ENCODE measurements around the gene SLC9A5.
A peak's percentile ranks its signal among the peaks of the same experiment; 100 is the strongest.

The SLC9A5 gene

GRCh38 chr16:67258161-67258835, 9.5 kb downstream of the SLC9A5 start:
- DNase-seq (ENCODE audit: low read depth): no peak

GRCh38 chr16:67259705-67260104, 10.9 kb downstream of the SLC9A5 start:
- no peak for DNase-seq (ENCODE audit: low read depth)

DNA sequence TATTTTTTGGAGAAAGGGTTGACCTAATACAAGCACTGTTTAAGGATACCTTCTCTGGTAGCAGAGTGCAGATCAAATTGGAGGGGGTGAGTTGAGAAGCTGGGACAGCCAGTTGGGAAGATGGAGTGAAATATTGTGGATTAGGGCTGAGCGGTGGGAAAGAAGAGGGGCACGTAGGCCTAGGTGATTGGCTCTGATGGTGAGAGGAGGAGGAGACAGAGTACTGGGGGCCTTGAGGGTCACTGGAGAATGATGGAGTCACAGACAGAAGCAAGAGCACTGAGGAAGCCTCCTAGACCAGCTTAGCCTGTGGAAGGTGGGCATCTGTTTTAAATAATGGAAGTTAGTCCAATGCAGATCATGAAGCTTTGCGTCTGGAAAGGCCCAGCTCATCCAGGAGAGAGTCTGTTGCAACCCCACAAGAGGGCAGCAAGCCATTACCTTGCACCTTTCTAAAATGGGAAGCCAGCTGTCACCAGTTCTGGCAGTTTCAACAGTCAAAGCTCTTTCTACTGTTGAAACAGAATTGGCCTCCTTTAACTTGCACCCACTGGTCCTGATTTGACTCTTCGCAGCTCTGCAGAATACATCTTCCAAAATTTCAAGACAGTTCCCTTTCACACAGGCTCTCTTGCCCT, 11.8 kb downstream of the SLC9A5 start:
- no peak for DNase-seq (ENCODE audit: low read depth)

DNA sequence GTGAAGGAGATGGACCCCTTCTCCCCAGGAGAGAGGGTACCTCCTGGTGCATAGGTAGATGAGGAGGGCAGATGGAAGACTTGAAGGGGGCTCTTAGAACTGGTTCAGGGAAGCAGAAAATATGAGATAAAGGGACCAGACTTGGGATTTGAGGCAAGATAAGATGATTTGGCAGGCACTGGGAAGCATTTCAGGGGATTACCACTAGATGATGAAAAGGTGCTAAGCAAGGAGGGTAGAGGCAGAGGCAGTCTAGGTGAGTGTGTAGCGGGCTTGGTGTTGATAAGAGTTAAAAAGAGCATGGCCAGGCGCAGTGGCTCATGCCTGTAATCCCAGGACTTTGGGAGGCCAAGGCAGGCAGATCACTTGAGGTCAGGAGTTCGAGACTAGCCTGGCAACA, 14.4 kb downstream of the SLC9A5 start:
- no peak for DNase-seq (ENCODE audit: low read depth)

DNA sequence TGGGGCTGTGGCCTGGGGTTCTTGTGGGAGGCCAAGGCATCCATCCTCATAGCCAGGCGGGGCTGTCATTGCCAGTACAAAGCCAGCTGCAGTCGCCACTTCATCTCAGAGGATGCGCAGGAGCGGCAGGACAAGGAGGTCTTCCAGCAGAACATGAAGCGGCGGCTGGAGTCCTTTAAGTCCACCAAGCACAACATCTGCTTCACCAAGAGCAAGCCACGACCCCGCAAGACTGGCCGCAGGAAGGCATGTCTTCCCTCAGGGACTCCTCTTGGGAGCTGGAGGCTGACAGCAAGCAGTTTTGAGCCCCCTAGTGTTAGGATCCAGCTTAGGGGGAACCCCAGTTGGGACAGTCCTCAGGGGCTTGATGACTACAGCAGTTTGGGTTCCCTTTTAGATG, 15.5 kb downstream of the SLC9A5 start:
- no peak for DNase-seq (ENCODE audit: low read depth)

- DNase-seq (ENCODE audit: low read depth): no peak
These were observed 16.1 kb downstream of the SLC9A5 start for GRCh38 chr16:67264866-67265265.

GRCh38 chr16:67265834-67266233, 17.1 kb downstream of the SLC9A5 start:
- DNase-seq (ENCODE audit: low read depth): no peak

DNA sequence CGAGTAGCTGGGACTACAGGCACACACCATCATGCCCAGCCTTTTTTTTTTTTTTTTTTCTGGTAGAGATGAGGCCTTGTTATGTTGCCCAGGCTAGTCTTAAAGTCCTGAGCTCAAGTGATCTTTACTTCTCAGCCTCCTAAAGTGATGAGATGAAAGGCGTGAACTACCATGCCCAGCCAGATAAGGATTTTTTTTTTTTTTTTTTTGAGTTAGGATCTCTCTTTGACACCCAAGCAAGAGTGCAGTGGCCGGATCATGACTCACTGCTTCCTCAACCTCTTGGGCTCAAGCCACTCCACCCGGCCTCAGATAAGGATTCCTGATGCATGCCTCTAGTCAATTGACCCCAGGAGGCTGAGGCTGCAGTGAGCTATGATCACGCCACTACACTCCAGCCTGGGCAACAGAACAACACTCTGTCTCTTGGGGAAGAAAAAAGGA, 19.4 kb downstream of the SLC9A5 start:
- no peak for DNase-seq (ENCODE audit: low read depth)

DNA sequence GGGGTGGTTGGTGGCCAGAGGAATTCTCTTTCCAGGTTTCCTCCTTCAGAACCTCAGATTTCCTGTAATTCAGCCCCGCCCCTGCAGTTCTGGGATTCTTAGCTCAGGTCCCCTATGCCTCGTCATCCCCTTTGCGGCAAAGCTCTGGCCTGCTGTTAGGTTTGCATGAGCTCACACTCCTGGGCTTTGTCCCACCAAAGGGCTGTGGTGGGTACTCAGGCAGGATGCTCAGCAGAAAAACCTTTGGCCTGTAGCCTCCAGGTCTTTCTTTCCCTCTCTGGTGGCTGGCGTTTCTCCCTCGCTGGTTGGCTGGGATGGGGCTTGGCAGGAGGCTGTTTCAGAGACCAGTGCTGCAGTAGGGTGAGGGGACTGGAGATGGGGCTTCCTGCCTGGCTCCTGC, 21.0 kb downstream of the SLC9A5 start:
- no peak for DNase-seq (ENCODE audit: low read depth)

- no peak for DNase-seq (ENCODE audit: low read depth)
These were observed 22.2 kb downstream of the SLC9A5 start for GRCh38 chr16:67270931-67271338.

DNA sequence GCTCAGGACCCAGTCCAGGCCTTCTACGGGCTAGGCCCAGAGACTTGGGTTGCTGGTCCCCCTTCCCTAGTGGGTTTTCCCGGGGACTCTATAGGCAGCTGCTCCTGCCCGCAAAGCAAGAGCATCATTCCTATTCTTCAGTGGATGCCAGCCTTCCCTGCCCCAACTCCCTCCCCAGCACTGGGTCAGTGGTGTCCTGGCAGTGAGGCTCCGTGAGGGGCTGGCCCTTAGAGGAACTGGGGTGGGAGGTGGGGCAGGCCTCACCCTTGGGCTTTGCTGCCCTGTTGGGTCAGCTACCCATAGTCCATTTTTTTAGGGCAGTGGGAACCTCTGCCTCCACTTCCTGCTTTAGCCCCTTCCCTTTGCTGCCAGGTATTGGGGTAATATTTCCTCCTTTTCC, 22.7 kb downstream of the SLC9A5 start:
- DNase-seq (ENCODE audit: low read depth): no peak

DNA sequence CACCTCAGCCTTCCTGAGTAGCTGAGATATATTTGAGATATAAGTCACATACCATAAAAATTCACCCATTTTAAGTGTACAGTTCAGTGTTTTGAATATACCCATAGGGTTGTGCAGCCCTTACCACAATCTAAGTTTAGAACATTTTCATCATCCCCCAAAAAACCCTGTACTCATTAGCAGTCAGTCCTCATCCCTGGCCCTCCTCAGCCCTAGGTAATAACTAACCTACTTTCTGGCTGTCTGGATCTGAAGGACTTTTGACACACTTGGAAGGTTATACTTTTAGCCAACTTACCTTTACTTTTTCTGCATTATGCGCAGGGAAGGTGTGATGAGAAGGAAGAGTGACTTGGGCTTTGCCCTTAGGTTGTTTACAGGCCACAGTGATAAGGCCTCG, 26.5 kb downstream of the SLC9A5 start:
- no peak for DNase-seq (ENCODE audit: low read depth)

DNA sequence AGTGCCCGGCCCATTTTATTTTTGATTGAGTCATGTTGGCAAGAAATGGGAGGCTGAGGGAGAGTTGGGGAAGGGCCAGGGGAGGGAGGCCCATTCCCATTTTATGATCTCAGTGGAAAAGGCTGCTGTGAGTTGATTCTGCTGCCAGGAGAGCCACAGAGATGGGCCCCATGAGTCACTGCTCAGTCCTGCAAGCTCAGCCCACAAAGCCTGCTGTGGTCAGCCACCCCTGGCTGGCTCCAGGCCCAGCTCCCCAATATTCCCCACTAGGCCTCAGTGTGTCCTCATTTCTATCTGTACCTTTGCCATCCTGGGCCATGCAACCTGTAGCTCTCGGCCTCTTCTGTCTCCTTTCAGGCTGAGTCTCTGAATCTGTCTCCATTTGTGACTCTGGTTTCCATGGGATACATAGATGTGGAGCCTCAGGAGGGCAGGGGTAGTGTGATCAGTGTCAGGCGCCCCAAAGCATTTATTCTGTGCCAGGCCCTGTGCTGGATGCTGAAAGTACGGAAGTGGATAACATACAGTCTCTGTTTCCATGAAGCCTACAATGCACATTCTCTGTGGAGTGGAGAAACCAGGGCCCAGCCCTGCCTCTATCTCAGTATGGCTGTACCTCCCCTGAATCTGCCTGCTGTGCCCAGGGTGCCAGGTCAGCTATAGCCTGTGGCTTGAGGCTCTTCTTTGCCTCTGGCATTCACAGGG, 28.7 kb downstream of the SLC9A5 start:
- DNase-seq (ENCODE audit: low read depth): no peak

GRCh38 chr16:67277999-67278772, 29.4 kb downstream of the SLC9A5 start:
- no peak for DNase-seq (ENCODE audit: low read depth)

DNA sequence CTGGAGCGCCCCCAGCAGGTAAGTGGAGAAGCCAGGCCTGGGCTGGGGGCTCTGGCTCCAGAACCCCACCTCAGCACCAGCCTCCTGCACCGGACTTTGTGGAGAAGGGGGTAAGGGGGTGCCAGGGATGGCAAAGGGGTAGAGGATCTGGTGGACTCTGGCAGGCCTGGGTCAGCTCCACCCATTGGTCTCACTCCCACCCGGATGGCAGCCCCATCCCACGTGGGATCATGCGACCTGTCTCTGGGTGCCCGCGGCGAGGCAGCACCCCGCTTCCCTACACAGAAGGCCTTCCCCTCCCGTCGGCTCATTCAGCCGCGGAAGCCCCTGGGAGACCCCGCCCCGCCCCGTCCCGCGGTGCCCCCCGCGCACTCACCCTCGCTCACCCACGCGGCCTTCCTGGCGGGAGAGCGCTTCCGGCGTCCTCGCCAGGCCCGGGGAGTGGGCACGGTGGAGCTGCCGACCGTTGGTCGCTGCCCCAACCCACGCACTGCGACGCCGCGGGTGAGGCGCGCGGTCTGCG, 30.1 kb downstream of the SLC9A5 start:
- peak; percentile 30 for DNase-seq (ENCODE audit: low read depth)

DNA sequence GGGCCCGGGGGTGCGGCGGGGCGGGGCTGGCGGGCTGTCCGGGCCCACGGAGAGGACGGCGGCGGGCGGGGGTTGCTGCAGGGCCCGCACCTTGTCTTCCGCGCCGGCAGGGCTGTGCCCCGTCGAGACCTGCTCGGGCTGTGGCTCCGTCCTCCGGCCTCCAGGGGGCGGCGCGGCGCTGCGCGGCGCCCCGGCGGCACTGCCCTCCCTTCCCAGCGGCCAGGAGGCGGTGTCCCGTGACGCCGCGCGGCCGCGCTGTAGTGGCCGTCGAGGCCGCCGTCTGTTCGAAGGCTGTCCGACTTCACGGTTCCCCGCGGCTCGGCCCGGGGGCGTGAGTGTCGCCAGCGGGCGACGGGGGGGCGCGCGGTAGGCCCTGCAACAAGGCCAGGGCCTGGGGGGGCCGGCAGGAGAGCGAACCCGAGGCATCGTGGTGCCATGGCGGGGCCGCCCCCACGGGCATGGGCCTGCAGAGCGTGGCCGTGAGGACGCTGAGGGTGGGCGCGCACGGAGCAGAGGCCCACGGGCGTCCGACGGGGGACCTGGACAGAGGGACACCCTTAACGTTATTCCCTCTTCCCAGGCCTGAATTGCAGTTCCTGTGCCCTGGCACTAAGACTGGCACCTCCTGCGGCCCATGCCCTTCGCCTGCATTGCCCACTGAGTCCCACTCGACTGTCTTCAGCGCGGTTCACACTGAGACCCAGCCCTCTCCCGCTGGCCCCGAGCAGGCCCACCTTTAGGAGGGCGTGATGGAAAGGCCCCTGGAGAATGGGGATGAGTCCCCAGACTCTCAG, 30.7 kb downstream of the SLC9A5 start, which contains the start of gene PLEKHG4:
TSS of gene PLEKHG4 (plus strand) at position 237 of the 794 bp plus-strand sequence. CDS start at position 750, 513 bp downstream.
- peak; percentile 60 for DNase-seq (ENCODE audit: low read depth)

GRCh38 chr16:67280090-67281015, 31.6 kb downstream of the SLC9A5 start:
- DNase-seq (ENCODE audit: low read depth): no peak

DNA sequence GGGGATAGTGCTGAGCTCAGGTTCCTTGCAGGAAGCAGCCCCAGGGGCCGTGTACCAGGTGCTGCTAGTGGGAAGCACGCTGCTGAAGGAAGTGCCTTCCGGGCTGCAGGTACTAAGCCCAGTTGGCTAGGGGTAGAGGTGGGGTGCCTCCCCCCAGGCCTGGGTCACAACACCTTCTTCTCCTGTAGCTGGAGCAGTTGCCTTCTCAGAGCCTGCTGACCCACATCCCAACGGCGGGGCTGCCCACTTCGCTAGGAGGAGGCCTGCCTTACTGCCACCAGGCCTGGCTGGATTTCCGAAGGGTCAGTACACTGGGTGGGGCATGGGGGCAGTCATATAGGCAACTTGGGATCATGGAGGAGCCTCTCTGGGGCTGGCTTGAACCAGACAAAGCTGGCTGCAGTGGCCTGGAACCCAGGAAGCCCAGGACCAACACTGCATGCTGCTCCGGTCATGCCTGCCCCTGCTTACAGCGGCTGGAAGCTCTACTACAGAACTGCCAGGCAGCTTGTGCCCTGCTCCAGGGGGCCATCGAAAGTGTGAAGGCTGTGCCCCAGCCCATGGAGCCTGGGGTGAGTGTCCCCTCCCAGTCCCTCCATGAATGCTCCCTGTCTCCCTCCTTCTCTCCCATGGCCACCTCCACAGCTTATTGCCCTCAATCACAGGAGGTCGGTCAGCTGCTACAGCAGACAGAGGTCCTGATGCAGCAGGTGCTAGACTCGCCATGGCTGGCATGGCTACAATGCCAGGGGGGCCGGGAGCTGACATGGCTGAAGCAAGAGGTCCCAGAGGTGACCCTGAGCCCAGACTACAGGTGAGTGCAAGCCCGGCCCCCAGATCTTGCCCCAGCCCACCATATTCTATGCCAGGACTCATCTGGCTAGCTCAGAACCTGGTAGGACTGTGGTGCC, 33.0 kb downstream of the SLC9A5 start:
- DNase-seq (ENCODE audit: low read depth): no peak

DNA sequence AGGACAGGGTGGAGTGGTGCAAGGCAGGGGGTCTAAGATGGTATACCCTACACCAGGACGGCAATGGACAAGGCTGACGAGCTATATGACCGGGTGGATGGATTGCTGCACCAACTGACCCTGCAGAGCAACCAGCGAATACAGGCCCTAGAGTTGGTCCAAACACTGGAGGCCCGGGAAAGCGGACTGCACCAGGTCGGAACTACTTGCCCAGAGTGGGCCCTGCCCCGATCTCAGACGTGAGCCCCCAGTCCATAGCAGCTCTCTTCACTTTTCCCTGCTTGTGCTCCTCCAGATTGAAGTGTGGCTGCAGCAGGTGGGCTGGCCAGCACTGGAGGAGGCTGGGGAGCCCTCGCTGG, 33.6 kb downstream of the SLC9A5 start:
- no peak for DNase-seq (ENCODE audit: low read depth)

Measured in T-helper 22 cell (primary cell).